ENCODE results near the gene RNU5B-1. TPM values are rescaled to one million over a fixed set of nuclear protein-coding genes. Genes with fewer than 3 reads are reported as not detected.

The RNU5B-1 gene
- total and polyA plus RNA-seq, 4 donors = not detected

DNA sequence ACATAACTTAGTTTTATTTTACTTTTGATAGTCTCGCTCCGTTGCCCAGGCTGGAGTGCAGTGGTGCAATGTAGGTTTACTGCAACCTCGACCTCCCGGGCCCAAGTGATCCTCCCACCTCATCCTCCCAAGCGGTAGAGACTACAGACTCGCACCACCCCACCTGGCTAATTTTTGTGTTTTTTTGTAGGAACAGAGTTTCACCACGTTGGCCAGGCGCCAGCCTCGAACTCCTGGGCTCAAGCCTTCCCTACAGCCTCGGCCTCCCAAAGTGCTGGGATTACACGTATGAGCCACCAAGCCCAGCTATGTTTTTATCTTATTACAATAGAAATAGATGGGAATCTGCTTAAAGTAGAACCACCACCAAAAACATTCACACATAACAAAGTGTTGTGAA lies 5.7 kb upstream of the RNU5B-1 start:
- WGBS = 83% methylated on average over 11 of the region's 11 CpGs
- DNase-seq (ENCODE audit: low spot score) = no peak
- Histone ChIP-seq H3K27ac (ENCODE audit: low read depth in 1 of 2, low read length in 2 of 2) (no peak overlapping the region), H3K4me1 (ENCODE audit: control insufficient read depth in 4 of 4, insufficient read depth in 4 of 4, low read length in 3 of 4) (peaks cover 0 to 15% (median 10%) of the 10 kb centered on the region in 4 donors), H3K4me3 (ENCODE audit: low read depth in 1 of 3, low read length in 3 of 3) (no peak overlapping the region), H3K9ac (ENCODE audit: low read depth in 1 of 2, low read length in 2 of 2) (no peak overlapping the region), H3K36me3 (ENCODE audit: control insufficient read depth in 4 of 4, insufficient read depth in 3 of 4, low read depth in 1 of 4, low read length in 3 of 4) (no peaks in the 10 kb centered on the region), H3K27me3 (ENCODE audit: control insufficient read depth in 4 of 4, insufficient read depth in 4 of 4, low read length in 3 of 4) (no peaks in the 10 kb centered on the region), H3K9me3 (ENCODE audit: control insufficient read depth in 4 of 4, low read length in 3 of 4) (no peaks in the 10 kb centered on the region)
- no peak for TF ChIP-seq RXRA (IDR thresholded peaks at IDR 0.05)
- no peak for TF ChIP-seq EGR1 (IDR thresholded peaks at IDR 0.05; ENCODE audit: low read depth in 2 of 2)
- TF ChIP-seq, protein P1, sequence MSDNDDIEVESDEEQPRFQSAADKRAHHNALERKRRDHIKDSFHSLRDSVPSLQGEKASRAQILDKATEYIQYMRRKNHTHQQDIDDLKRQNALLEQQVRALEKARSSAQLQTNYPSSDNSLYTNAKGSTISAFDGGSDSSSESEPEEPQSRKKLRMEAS (IDR thresholded peaks at IDR 0.05) = no peak
- TF ChIP-seq, protein P2, sequence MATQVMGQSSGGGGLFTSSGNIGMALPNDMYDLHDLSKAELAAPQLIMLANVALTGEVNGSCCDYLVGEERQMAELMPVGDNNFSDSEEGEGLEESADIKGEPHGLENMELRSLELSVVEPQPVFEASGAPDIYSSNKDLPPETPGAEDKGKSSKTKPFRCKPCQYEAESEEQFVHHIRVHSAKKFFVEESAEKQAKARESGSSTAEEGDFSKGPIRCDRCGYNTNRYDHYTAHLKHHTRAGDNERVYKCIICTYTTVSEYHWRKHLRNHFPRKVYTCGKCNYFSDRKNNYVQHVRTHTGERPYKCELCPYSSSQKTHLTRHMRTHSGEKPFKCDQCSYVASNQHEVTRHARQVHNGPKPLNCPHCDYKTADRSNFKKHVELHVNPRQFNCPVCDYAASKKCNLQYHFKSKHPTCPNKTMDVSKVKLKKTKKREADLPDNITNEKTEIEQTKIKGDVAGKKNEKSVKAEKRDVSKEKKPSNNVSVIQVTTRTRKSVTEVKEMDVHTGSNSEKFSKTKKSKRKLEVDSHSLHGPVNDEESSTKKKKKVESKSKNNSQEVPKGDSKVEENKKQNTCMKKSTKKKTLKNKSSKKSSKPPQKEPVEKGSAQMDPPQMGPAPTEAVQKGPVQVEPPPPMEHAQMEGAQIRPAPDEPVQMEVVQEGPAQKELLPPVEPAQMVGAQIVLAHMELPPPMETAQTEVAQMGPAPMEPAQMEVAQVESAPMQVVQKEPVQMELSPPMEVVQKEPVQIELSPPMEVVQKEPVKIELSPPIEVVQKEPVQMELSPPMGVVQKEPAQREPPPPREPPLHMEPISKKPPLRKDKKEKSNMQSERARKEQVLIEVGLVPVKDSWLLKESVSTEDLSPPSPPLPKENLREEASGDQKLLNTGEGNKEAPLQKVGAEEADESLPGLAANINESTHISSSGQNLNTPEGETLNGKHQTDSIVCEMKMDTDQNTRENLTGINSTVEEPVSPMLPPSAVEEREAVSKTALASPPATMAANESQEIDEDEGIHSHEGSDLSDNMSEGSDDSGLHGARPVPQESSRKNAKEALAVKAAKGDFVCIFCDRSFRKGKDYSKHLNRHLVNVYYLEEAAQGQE (IDR thresholded peaks at IDR 0.05) = no peak
- TF ChIP-seq TAF1 (conservative IDR thresholded peaks at IDR 0.05) = no peak

DNA sequence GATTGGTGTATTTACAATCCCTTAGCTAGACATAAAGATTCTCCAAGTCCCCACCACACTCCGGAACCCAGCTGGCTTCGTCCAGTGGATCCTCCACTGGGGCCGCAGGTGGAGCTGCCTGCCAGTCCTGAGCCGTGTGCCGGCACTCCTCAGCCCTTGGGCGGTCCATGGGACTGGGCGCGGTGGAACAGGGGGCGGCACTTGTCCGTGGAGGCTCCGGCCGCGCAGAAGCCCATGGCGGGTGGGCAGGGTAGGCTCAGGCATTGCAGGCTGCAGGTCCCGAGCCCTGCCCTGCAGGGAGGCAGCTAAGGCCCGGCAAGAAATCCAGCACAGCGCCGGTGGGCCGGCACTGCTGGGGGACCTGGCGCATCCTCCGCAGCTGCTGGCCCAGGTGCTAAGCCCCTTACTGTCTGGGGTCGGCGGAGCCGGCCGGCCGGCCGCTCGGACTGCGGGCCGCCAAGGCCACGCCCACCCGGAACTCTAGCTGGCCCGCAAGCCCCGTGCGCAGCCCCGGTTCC lies 3.5 kb upstream of the RNU5B-1 start:
- H3K4me1 ChIP-seq (ENCODE audit: control insufficient read depth in 4 of 4, insufficient read depth in 4 of 4, low read length in 3 of 4) = peaks cover 0 to 24% (median 16%) of the 10 kb centered on the region in 4 donors
- H3K27ac ChIP-seq (ENCODE audit: low read depth in 1 of 2, low read length in 2 of 2) = no peak overlapping the region
- no peak for DNase-seq (ENCODE audit: low spot score)
- no peak overlapping the region for H3K4me3 ChIP-seq (ENCODE audit: low read depth in 1 of 3, low read length in 3 of 3)
- no peaks in the 10 kb centered on the region for H3K36me3 ChIP-seq (ENCODE audit: control insufficient read depth in 4 of 4, insufficient read depth in 3 of 4, low read depth in 1 of 4, low read length in 3 of 4)
- no peaks in the 10 kb centered on the region for H3K9me3 ChIP-seq (ENCODE audit: control insufficient read depth in 4 of 4, low read length in 3 of 4)
- 94% methylated on average over 36 of the region's 36 CpGs for WGBS
- H3K9ac ChIP-seq (ENCODE audit: low read depth in 1 of 2, low read length in 2 of 2) = no peak overlapping the region
- TF ChIP-seq, protein P3, sequence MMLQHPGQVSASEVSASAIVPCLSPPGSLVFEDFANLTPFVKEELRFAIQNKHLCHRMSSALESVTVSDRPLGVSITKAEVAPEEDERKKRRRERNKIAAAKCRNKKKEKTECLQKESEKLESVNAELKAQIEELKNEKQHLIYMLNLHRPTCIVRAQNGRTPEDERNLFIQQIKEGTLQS (IDR thresholded peaks at IDR 0.05) = no peak
- TF ChIP-seq RAD21 (IDR thresholded peaks at IDR 0.05) (no peak), GABPA (IDR thresholded peaks at IDR 0.05 in 1 of 2, conservative IDR thresholded peaks at IDR 0.05 in 1 of 2) (no peak), TAF1 (conservative IDR thresholded peaks at IDR 0.05) (no peak)
- TF ChIP-seq, protein P4, sequence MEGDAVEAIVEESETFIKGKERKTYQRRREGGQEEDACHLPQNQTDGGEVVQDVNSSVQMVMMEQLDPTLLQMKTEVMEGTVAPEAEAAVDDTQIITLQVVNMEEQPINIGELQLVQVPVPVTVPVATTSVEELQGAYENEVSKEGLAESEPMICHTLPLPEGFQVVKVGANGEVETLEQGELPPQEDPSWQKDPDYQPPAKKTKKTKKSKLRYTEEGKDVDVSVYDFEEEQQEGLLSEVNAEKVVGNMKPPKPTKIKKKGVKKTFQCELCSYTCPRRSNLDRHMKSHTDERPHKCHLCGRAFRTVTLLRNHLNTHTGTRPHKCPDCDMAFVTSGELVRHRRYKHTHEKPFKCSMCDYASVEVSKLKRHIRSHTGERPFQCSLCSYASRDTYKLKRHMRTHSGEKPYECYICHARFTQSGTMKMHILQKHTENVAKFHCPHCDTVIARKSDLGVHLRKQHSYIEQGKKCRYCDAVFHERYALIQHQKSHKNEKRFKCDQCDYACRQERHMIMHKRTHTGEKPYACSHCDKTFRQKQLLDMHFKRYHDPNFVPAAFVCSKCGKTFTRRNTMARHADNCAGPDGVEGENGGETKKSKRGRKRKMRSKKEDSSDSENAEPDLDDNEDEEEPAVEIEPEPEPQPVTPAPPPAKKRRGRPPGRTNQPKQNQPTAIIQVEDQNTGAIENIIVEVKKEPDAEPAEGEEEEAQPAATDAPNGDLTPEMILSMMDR (IDR thresholded peaks at IDR 0.05; ENCODE audit: low read depth, low read length, missing input control) = no peak
- H3K27me3 ChIP-seq (ENCODE audit: control insufficient read depth in 4 of 4, insufficient read depth in 4 of 4, low read length in 3 of 4) = no peaks in the 10 kb centered on the region

DNA sequence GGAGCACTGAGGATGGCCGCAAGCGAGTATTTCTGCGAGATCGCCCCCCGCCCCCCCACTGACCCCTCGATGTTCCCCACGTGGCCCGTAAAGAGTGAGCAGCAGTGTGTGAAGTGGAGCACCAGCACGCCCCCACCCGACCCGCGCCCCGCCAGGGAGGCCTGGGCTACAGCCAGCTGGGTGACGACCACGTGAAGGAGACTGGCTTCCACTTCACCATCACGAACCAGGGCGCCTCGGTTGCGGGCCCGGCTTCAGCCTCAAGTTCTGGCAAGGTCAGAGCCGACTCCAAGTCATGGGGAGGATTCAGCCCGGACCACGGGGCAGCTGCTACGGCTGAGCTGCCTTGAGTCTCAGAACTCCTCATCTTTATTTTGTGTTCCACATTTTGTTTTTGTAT lies 2.4 kb upstream of the RNU5B-1 start:
- Histone ChIP-seq H3K27ac (ENCODE audit: low read depth in 1 of 2, low read length in 2 of 2) (no peak overlapping the region), H3K36me3 (ENCODE audit: control insufficient read depth in 4 of 4, insufficient read depth in 3 of 4, low read depth in 1 of 4, low read length in 3 of 4) (no peaks in the 10 kb centered on the region), H3K9me3 (ENCODE audit: control insufficient read depth in 4 of 4, low read length in 3 of 4) (no peaks in the 10 kb centered on the region), H3K9ac (ENCODE audit: low read depth in 1 of 2, low read length in 2 of 2) (no peak overlapping the region), H3K4me1 (ENCODE audit: control insufficient read depth in 4 of 4, insufficient read depth in 4 of 4, low read length in 3 of 4) (peaks cover 0 to 24% (median 17%) of the 10 kb centered on the region in 4 donors), H3K27me3 (ENCODE audit: control insufficient read depth in 4 of 4, insufficient read depth in 4 of 4, low read length in 3 of 4) (no peaks in the 10 kb centered on the region), H3K4me3 (ENCODE audit: low read depth in 1 of 3, low read length in 3 of 3) (no peak overlapping the region)
- WGBS = 86% methylated on average over 24 of the region's 24 CpGs
- DNase-seq (ENCODE audit: low spot score) = no peak
- TF ChIP-seq RXRA (IDR thresholded peaks at IDR 0.05) (no peak), HNF4G (IDR thresholded peaks at IDR 0.05) (no peak), SP1 (IDR thresholded peaks at IDR 0.05) (no peak), JUND (IDR thresholded peaks at IDR 0.05) (no peak), TAF1 (conservative IDR thresholded peaks at IDR 0.05) (no peak), HNF4A (conservative IDR thresholded peaks at IDR 0.05) (no peak), NR2F2 (IDR thresholded peaks at IDR 0.05) (no peak)
- TF ChIP-seq, protein P3 (IDR thresholded peaks at IDR 0.05) = no peak
- TF ChIP-seq, protein P4 (IDR thresholded peaks at IDR 0.05; ENCODE audit: low read depth, low read length, missing input control) = no peak
- TF ChIP-seq, protein P5, sequence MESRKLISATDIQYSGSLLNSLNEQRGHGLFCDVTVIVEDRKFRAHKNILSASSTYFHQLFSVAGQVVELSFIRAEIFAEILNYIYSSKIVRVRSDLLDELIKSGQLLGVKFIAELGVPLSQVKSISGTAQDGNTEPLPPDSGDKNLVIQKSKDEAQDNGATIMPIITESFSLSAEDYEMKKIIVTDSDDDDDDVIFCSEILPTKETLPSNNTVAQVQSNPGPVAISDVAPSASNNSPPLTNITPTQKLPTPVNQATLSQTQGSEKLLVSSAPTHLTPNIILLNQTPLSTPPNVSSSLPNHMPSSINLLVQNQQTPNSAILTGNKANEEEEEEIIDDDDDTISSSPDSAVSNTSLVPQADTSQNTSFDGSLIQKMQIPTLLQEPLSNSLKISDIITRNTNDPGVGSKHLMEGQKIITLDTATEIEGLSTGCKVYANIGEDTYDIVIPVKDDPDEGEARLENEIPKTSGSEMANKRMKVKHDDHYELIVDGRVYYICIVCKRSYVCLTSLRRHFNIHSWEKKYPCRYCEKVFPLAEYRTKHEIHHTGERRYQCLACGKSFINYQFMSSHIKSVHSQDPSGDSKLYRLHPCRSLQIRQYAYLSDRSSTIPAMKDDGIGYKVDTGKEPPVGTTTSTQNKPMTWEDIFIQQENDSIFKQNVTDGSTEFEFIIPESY (IDR thresholded peaks at IDR 0.05) = no peak

All from liver (tissue), 9 donors.